Activated CD4-positive, alpha-beta T cell treated with anti-CD3 and anti-CD28 coated beads, Interleukin-2, amount 50 U/mL, for 24 hours (primary cell): ENCODE measurements around the gene PLIN5.

Experiments used
- DNase-seq, 2 donors: peaks; one replicate each; pipeline ENCODE4 v3.0.0-alpha.2; 2020; ENCODE audit warnings: low read depth in 1 of 2, low spot score in 1 of 2

PLIN5 gene

DNA sequence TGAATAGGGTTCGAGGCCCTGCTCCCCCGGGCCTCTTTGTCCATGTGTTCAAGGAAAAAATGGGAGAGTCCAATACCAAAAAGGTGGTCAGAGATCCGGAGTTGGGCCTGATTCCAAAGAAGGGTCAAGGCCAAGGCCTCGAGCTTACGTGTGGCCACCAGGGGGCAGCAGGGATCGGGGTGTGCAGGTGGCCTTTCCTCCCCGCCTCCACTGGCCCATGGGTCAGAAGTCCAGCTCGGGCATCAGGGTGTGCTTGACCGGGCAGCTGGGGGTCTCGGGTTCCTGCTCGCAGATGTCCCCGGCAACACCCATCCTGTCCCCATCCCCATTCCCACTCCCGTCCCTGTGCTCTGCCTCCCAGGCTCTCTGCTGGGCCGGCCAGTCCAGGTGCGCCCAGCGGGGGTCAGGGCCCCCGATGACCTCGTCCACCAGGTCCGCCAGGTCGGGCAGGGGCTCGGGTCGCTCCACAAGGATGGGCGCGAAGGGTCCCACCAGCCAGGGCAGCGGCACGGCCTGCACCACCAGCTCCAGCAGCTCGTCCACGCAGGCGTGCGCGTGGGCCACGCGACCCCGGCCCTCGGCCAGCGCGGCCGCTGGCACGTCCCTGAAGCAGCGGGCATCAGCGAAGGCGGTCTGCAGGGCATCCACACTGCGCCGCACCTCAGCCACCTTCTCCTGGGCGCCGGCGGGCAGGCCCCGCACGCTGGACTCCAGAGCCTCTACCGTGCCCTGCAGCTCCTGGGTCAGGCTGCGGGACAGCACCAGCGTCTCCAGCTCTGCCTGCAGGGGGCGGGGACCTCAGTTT lies 11.5 kb downstream of the PLIN5 start:
- DNase-seq = no peak

GRCh38 chr19:4522291-4523002 lies 12.6 kb downstream of the PLIN5 start:
- no peak for DNase-seq

DNA sequence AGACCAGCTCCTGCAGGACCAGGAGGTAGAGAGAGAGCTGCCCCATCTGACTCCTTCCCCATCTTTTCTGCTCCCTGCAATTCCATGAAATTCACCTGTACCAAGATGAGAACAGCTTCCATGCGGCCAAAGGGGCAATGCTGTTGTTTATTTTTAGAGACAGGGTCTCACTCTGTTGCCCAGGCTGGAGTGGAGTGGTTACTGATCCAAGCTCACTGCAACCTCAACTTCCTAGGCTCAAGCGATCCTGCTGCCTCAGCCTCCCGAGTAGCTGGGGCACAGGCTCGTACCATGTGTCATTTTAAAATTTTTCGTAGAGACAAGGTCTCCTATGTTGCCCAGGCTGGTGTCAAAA lies 13.2 kb downstream of the PLIN5 start:
- DNase-seq = no peak

- no peak for DNase-seq
Measured at GRCh38 chr19:4521170-4521887, 13.7 kb downstream of the PLIN5 start.

DNA sequence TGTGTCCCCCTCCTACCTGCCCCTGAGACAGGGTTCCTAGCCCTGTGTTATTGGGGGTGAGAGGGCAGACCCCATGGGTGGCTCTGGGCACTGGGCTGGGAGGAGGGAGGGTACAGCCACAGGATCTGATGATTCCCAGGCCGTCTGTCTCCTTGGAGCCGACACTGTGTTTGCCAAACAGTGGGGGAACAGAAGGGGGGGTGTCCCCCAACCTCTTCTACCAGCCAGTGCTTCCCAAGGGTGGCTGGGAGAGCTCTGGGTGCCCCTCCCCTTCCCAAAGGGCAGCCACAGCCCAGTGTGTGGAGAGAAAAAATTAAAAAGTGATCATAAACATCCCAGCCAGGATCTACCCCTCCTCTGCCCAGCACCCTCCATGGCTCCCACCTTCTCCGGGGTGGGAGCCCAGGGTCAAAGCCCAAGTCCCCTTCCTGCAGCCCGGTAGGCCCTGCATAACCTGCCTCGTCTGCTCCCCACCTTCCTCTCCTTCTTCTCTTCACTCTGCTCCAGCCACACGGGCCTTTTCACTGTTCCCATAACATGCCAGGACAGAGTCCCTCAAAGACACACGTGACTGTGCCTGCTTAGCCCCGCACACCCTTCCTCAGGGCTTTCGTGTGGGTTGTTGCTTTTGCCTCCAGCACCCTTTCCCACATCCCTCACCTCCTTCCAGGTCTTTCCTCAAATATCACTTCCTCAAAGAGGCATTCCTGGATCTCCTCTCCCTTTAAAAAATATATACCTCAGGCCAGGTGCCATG lies 15.3 kb downstream of the PLIN5 start:
- DNase-seq = no peak

- no peak for DNase-seq
Measured at GRCh38 chr19:4519172-4519496, 15.9 kb downstream of the PLIN5 start.

GRCh38 chr19:4518345-4519171 lies 16.5 kb downstream of the PLIN5 start, which contains the start of gene PLIN4:
TSS of gene PLIN4 (minus strand) at chr19:4518486. CDS start at chr19:4518272, 214 bp downstream.
- no peak for DNase-seq

DNA sequence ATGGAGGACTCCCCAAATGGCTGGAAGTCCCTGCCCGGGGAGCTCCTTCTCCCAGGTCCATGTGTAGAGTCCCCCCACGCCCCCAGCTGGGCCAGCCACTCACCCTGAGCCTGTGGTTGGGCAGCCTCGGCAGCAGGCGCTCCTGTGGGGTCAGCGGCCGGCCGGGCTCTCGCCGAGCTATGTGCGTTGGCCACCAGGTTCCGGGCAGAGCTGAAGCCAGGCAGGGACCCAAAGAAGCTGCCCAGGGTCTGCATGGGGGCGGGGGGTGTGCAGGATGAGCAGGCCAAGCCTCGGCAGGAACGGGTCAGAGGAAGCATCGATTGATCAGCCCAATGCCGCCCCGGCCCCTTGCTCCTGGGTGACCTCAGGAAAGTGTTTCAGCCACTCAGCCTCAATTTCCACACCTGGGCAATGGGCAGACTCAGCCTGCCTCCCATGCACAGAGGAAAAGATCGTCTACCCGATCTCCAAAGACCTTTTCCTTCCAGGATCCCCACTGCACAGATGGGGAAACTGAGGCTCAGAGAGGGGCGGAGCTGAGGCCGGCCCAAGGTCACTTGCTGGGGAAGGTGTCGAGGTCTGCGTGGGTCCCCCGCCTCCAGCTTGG lies 17.5 kb downstream of the PLIN5 start:
- DNase-seq = no peak

DNA sequence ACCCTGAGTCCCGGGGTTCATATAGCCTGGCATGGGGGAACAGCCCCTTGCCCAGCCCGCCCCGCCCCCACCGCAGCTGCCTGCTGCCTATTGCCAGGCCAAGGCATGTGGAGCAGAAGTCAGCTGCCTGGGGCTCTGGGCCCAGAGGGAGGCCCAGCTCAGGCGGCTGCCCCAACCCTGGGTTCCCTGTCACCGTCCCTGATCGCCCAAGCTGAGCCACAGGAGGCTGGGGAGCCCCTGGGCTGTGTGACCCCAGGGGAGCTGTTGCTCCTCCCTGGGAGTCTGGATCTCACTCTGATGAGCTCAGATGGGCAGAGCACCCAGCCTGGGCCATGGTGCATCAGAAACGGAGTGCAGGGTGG lies 18.1 kb downstream of the PLIN5 start:
- no peak for DNase-seq

DNA sequence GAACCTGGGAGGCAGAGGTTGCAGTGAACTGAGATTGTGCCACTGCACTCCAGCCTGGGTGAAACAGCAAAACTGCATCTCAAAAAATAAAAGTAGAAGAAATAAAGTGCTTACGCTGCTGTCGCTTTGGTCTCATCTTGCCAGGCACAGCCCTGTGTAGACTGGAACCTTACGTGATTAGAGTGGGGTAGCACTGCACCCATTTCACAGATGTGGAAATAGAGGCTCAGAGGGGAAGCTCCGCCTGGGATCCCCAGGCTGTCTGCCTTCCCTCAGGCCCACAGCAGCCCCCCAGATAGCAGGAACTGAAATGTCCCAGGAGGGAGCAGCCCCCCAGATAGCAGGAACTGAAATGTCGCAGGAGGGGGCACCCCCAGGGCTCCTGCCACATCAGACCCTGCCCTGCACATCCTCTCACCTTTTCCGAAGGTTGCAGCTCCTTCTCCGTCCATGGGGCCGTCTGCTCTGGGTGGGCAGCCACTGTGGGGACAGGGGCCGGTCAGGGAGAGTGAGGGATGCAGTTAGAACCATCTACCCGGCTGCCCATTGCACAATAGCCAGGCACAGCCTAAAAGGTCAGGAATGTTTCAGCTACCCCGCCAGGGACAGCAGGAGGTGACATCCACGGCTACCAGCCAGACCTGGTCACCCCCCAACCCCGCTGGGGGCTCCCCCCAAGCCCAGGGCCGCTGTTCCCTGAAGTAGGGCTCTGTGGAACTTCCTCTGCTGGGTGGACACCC lies 18.7 kb downstream of the PLIN5 start:
- no peak for DNase-seq

DNA sequence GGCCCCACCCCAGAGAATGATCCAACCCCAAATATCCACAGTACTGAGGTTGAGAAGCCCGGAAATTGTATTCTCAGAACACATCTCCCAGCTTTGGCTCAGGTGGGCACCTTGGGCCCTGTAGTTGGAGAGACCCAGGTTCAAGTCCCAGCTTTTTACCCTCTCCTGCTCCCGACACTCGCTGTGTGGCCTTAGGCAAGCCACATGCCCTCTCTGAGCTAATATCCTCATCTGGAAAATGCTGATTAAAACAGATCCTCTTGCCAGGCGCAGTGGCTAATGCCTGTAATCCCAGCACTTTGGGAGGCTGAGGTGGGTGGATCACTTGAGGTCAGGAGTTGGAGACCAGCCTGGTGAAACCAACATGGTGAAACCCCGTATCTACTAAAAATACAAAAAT lies 19.3 kb downstream of the PLIN5 start:
- no peak for DNase-seq

DNA sequence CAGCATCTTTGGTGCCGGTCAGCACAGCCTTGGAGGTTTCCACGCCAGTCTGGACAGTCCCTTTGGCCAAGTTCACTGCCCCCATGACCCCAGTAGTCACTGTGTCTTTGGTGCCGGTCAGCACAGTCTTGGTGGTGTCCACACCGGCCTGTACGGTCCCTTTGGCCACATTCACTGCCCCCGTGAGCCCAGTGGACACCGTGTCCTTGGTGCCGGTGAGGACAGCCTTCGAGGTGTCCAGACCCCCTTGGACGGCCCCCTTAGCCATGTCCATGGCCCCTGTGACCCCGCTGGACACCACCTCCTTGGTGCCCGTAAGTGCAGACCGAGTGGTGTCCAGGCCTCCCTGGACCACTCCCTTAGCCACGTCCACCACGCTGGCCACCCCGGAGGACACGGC lies 21.8 kb downstream of the PLIN5 start:
- no peak for DNase-seq

DNA sequence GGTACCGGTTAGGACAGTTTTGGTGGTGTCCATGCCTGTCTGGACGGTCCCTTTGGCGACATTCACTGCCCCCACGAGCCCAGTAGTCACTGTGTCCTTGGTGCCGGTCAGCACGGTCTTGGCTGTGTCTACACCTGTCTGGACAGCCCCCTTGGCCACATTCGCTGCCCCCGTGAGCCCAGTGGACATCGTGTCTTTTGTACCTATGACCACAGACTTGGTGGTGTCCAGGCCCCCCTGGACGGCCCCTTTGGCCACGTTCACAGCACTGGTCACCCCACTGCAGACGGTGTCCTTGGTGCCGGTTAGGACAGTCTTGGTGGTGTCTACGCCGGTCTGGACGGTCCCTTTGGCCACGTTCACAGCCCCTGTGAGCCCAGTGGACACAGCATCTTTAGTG lies 23.0 kb downstream of the PLIN5 start:
- no peak for DNase-seq

- DNase-seq = no peak
Measured at GRCh38 chr19:4511300-4512054, 23.5 kb downstream of the PLIN5 start.

DNA sequence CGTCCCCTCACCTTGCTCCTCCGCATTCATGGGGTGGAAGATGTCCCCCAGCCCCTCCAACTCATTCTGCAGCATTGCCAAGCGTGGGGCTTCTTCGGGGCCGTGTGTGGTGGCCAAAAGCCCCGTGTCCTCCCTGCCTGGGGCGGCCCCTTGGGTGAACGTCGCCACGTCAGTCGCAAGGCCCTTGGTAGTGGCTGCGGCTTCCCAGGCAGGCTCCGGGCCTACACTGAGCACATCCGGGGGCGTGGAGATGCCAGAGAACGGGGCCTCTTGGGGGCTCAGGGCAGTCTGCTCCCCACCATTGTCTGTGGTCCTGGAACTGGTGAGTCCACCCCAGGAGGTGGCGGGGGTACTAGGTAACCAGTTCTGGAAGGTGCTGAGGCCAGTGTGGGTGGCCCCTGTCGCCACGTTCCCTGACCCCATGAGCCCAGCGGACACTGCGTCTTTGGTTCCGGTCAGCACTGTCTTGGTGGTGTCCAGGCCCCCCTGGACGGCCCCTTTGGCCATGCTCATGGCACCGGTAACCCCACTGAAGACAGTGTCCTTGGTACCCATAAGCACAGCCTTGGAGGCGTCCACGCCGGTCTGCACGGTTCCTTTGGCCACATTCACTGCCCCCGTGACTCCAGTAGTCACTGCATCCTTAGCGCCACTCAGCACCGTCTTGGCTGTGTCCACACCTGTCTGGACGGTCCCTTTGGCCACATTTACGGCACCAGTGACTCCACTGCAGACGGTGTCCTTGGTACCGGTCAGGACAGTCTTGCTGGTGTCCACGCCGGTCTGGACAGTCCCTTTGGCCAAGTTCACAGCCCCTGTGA lies 24.4 kb downstream of the PLIN5 start:
- DNase-seq = no peak

GRCh38 chr19:4508698-4509097 lies 26.3 kb downstream of the PLIN5 start:
- no peak for DNase-seq

DNA sequence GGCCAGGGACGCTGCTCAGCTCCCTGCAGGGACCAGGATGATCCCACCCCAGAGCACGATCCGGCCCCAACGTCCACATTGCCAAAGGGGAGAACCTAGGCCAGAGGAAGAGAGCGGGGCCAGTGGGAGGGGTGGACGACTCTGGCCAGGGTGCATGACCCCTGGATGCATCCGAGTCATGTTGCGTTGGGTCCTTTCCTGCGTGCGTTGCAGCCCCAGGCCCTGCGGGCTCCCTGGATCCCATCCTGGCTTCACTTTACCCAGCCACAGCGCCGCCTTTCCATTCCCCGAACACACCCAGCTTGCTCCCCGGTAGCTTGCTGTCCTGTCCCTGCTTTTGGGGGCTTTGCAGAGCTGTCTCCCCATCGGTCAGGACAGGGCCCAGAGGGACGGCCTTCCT lies 27.2 kb downstream of the PLIN5 start:
- no peak for DNase-seq

GRCh38 chr19:4507150-4507452 lies 27.9 kb downstream of the PLIN5 start:
- DNase-seq = no peak
